ENCODE data around the gene UTP18.
A peak's percentile ranks its signal among the peaks of the same experiment; 100 is the strongest.
"Not testable (repeated sequence)": the region's sequence is repeated elsewhere in the genome, so short reads cannot be mapped to it uniquely, and the experiment has no call there.

UTP18 gene

DNA sequence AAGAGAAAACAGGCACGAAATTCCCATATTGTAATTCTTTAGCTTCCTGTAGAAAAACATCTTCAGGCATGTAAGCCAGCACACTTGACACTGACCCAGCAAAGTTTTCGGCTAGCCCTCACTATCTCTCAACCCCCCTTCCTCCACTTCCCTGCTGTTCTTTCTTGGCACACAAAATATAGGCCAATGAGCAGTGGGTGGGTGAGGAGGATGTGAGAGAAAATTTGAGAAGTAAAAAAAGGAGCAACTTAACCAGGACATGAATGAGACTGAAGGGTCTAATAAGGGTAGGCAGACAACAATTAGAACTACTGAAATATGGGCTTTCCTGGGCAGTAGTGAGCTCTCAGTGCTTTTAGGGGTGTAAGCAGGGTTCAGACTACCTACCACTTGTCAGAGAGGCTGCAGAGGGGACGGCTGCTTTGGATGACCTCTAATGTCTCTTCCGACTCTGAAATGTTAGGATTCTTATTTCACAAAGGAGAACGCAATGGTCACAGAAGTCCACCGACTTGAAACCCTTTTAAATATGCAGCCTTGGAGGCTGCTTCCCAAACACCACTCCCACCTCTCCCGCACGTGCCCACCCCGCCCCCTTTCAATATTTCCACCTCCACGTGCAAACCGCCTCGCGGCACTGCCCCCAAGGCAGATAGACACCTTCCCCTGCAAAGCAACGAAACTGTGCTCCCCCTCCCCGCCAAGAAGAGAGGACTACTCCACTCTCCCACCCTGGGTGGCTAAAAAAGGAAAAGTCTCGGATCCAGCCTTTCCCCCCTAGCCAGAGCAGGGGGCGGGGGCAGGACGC, 1.4 kb upstream of the UTP18 start:
- DNase-seq (ENCODE audit: low read depth in 2 of 2): no peak

DNA sequence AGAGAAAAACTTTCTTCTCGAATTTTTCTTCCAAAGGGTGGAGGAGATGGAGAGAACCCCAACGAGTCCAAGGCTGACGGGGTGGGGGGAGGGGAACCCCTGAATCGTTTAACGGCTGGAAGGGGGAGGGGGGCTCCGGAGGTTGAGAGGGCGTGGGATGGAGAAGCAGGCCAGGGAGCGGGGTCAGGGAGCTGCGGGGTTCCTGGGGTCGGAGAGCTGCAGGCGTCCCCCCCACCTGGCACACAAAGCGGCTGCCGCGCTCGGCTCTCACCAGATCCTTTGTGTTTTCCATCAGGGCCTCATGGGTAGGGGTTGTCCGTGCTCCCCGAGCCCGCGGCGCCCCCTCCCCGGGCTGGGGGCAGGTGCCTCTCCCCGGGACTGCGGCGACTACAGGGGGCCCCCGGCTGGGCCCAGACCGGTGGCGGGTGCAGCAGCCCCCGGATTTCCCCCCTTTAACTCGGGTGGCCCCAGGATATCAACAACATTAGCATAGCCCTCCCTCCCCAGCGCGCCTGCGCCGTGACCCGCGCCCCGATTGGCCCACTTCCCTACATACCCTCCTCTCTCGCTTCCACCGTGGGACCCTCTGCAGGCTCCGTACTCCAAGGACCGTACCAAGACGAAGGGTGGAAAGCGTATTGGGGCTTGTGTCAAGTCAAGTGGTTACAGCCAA, 646 bp upstream of the UTP18 start, which contains the start of gene MBTD1:
Gene MBTD1, minus strand, starts transcription at position 486 of the 673 bp plus-strand sequence. CDS start 34,888 bp downstream, outside the sequence.
- peak; percentile 82 to 90 for DNase-seq (ENCODE audit: low read depth in 2 of 2)

DNA sequence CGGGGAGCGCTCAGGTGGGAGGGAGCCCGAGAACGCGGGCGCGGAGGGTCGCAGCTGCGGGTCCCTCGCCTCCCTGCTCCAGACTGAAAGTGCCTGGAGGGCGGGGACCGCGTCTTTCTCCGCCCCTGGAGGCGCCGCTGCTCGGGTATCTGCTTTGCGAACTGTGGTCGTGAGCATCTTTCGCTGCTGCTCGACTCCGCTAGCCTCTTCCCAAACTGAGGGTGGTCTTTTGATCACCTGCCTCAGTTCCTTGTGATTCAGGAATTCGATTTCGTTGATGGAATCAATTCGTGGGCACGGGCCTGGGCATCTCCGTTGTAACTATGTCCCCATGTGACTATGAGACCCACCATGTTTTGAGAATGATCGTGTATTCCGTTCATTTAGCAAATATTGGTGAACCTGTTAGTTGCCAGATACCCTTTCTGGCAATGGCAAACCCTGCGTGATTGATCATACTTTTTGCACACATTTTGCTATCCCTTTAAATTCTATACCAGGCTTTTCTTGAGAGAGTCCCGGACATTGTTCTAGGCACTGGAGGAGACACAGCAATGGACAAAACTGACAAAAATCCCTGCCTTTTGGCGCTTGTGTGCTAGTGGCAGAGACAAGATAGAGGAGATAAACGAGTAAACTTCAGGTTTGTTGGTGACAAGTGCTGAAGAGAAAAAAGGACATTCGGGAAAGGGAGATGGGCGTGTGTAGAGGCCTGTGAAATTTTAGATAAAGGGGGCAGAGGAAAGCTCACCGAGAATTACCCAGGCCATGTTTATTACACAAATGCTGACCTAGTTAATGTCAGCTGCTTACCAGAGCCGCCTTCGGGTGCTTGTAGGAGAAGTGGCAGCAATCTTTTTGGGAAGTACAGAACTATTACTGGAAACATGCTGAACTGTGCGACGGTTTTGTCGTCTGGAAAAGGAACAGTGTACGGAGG, 948 bp downstream of the UTP18 start:
- no peak for DNase-seq (ENCODE audit: low read depth in 2 of 2)

- DNase-seq (ENCODE audit: low read depth in 2 of 2): no peak
Measured at GRCh38 chr17:51263006-51263405, 2.7 kb downstream of the UTP18 start.

GRCh38 chr17:51264466-51264865, 4.1 kb downstream of the UTP18 start:
- not testable (repeated sequence) for DNase-seq (ENCODE audit: low read depth in 2 of 2)

DNA sequence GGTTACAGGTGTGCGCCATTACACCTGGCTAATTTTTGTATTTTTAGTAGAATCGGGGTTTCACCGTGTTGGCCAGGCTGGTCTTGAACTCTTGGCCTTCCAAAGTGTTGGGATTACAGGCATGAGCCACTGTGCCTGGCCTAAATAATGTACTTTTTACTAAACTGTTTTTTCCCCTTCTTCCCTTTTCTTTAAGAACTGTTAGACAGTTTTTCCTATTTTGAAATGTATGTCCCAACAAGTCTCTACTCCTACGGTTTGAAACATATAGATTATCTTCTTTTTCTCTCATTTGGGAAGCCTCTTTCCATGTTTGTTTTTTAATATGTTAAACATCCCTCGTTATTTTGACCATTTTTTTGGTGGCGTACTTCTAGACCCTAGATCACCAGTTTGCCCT, 9.6 kb downstream of the UTP18 start:
- DNase-seq (ENCODE audit: low read depth in 2 of 2): no peak

- no peak for DNase-seq (ENCODE audit: low read depth in 2 of 2)
Measured at GRCh38 chr17:51270636-51271035, 10.3 kb downstream of the UTP18 start.

DNA sequence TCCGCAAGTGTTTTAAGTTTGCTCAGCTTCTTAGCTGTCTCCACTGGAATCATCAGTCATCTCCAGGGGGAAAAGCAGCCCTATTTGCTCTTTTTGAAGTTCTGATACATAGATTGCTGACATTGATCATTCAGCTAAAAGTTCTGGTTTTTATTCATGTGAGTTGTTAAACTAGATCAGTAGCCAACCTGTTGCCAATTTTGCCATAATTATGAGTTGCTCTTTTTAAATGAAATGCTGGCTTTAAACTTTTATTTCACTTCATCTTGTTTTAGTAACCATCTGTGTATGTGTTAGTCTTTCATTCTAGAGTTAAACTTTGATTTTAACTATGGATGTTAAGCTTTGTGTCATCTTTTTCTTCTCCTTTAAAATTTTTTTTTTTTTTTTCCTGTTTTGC, 12.5 kb downstream of the UTP18 start:
- no peak for DNase-seq (ENCODE audit: low read depth in 2 of 2)

DNA sequence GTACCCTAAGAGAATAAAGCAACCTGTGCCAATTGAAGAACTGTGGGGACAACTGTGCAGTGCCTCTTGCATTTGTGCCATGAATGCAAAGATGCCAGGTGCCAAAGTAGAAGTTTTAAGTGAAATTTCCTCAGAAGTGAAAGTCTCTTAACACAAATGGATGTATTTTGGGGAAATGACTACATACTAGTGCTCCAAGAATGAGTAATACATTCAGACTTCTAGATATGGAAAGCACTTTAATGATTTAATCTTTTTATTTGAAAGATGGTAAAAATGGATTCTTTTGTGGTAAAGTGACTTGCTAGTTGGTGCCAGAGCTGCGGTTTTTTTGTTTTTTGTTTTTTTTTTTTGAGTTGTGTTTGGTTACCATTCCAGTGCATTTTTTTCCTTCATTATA, 15.0 kb downstream of the UTP18 start:
- DNase-seq (ENCODE audit: low read depth in 2 of 2): no peak

GRCh38 chr17:51279183-51279582, 18.8 kb downstream of the UTP18 start:
- DNase-seq (ENCODE audit: low read depth in 2 of 2): no peak

- no peak for DNase-seq (ENCODE audit: low read depth in 2 of 2)
Measured at GRCh38 chr17:51287412-51287811, 27.1 kb downstream of the UTP18 start.

- no peak for DNase-seq (ENCODE audit: low read depth in 2 of 2)
Measured at GRCh38 chr17:51289696-51290111, 29.4 kb downstream of the UTP18 start.

DNA sequence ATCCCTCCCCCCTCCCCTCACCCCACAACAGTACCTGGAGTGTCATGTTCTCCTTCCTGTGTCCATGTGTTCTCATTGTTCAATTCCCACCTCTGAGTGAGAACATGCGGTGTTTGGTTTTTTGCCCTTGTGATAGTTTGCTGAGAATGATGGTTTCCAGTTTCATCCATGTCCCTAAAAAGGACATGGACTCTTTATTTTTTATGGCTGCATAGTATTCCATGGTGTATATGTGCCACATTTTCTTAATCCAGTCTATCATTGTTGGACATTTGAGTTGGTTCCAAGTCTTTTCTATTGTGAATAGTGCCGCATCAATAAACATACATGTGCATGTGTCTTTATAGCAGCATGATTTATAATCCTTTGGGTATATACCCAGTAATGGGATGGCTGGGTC, 34.0 kb downstream of the UTP18 start:
- not testable (repeated sequence) for DNase-seq (ENCODE audit: low read depth in 2 of 2)

DNA sequence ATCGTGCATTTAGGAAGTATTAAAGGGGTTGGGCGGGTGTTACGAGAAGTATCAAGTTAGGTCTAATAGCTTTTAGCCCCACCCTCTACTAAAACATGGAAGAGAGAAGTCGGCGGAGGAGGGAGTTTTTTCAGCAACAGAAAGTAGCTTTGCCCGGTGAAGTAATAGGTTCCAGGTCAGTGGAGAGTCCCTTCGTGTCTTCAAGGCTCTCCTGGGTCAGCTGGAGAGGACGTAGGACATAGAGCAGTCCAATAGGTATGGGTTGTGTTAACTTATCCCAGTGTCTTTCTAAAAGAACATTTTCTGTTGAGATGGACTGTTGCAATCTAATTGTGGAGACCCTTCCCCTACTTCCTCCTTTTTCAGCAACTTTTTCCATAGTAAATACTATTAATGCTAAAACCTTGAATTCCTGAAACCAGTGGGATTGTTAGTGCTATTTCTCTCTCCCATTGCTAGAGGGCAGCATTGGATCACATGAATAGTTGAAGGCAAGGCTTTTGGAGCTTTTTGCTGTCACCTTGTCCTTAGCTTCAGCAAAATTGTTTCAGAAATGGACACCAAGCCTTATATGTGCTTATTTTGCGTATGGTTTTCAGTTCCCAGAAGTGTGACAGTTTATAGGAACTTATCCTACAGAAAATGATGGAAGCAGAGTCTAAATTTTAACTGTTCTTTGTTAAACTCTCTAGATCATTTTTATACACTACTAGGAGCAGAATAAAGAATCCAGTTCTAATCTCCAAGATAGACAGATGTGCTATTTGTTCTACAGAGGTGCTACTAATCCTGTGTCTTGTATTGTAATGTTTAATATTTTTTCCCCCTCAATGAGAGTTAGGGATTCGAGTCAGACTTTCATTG, 38.4 kb downstream of the UTP18 start:
- DNase-seq (ENCODE audit: low read depth in 2 of 2): no peak

GRCh38 chr17:51299859-51300258, 39.5 kb downstream of the UTP18 start:
- no peak for DNase-seq (ENCODE audit: low read depth in 2 of 2)

DNA sequence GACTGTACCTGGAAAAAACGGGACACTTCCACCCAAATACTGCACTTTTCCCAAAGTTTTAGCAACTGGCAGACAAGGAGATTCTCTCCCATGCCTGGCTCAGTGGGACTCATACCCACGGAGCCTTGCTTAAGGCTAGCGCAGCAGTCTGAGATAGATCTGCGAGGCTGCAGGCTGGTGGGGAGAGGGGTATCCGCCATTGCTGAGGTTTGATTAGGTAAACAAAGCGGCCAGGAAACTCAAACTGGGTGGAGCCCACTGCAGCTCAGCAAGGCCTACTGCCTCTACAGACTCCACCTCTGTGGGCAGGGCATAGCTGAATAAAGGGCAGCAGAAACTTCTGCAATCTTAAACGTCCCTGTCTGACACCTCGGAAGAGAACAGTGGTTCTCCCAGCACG, 44.8 kb downstream of the UTP18 start:
- no peak for DNase-seq (ENCODE audit: low read depth in 2 of 2)

- DNase-seq (ENCODE audit: low read depth in 2 of 2): not testable (repeated sequence)
Measured at GRCh38 chr17:51312003-51312402, 51.7 kb downstream of the UTP18 start.

DNA sequence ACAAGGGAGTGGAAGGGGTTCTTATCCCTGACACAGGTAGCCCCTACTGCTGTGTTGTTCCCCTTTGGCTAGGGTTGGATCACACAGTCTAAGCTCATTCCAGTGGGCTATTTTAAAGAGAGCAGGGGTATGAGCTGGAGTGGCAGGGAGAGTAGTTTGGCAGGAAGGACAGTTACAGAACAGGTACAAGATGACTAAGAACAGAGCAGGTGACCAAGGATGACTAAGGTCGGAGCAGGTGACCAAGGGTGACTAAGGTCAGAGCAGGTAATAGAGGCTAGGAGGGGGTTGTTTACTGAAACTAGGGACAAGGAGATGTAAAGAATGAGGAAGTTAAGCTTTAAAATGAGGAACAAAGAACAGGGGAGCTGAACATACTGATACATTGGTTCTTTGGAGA, 58.8 kb downstream of the UTP18 start:
- DNase-seq (ENCODE audit: low read depth in 2 of 2): no peak

GRCh38 chr17:51322390-51323029, 62.2 kb downstream of the UTP18 start:
- DNase-seq (ENCODE audit: low read depth in 2 of 2): no peak

- DNase-seq (ENCODE audit: low read depth in 2 of 2): no peak
Measured at GRCh38 chr17:51325471-51325870, 65.1 kb downstream of the UTP18 start.
